SK-N-SH (cell line): Measurements from ENCODE around the gene NAPG. TPM values are rescaled to one million over a fixed set of nuclear protein-coding genes. Genes with fewer than 3 reads are reported as not detected.

Experiments used
- CTCF ChIA-PET: fragments of 300-600, 350-600 bp; formaldehyde crosslinking; extraction: SDS; loops from one replicate; lab custom pipeline; 2021; lab: Yijun Ruan, JAX
- POLR2A ChIA-PET: fragments of 350-600 bp; sonication (Branson Sonifier 250); formaldehyde crosslinking; extraction: SDS; loops from one replicate; lab custom pipeline; 2020; ENCODE audit warnings: antibody characterized with exemption, inconsistent platforms; lab: Yijun Ruan, JAX
- DNase-seq: peaks from one replicate; pipeline ENCODE4 v3.0.0; 2012
- H2AFZ ChIP-seq: fragments of 200-600 bp; sonication (generic); 2 replicates; pipeline ENCODE4 v1.8.1; 2016; ENCODE audit warnings: antibody characterized with exemption, mild to moderate bottlenecking, low read depth
- H3F3A ChIP-seq: fragments of 200-600 bp; sonication (generic); replicated peaks from 2 replicates; pipeline ENCODE3; 2016; ENCODE audit warnings: antibody characterized with exemption, mild to moderate bottlenecking; ENCODE audit not compliant: insufficient read depth
- H3K27ac ChIP-seq, 2 experiments: fragments of 200-500 bp in 1 of 2; fragments of 200-600 bp in 1 of 2; sonication (Bioruptor generic) in 1 of 2; sonication (generic), shearing (Covaris generic) in 1 of 2; 2 replicates each; pipeline versions ENCODE4 v1.5.1 to v1.6.1; 2014 to 2016; ENCODE audit warnings: low read depth in 2 of 2, inconsistent platforms in 1 of 2, low read length in 1 of 2, mild to moderate bottlenecking in 1 of 2, mixed read lengths in 1 of 2
- H3K27me3 ChIP-seq: fragments of 200-600 bp; sonication (generic), shearing (Covaris generic); 2 replicates; pipeline ENCODE4 v1.6.1; 2016; ENCODE audit warnings: mixed run types; ENCODE audit not compliant: insufficient read depth
- H3K36me3 ChIP-seq, 2 experiments: fragments of 200-500 bp in 1 of 2; fragments of 200-600 bp in 1 of 2; sonication (Bioruptor generic) in 1 of 2; sonication (generic) in 1 of 2; replicated peaks in 1 of 2; 2 replicates each; pipeline versions ENCODE3 to v1.5.1; 2014 to 2016; ENCODE audit warnings: low read length in 1 of 2, mild to moderate bottlenecking in 1 of 2; ENCODE audit not compliant: insufficient read depth in 2 of 2, control insufficient read depth in 1 of 2
- H3K4me1 ChIP-seq, 2 experiments: fragments of 200-500 bp in 1 of 2; fragments of 200-600 bp in 1 of 2; sonication (Bioruptor generic) in 1 of 2; sonication (generic), shearing (Covaris generic) in 1 of 2; 2 replicates each; pipeline versions ENCODE4 v1.5.1 to v1.6.1; 2014 to 2016; ENCODE audit warnings: low read depth in 1 of 2, low read length in 1 of 2, mixed run types in 1 of 2; ENCODE audit not compliant: insufficient read depth in 2 of 2, control insufficient read depth in 1 of 2
- H3K4me2 ChIP-seq: fragments of 200-600 bp; sonication (generic), shearing (Covaris generic); 2 replicates; pipeline ENCODE4 v1.6.1; 2017; ENCODE audit warnings: mixed run types
- H3K4me3 ChIP-seq, 2 experiments: fragments of 200-500 bp in 1 of 2; fragments of 200-600 bp in 1 of 2; sonication (Bioruptor generic) in 1 of 2; sonication (generic), shearing (Covaris generic) in 1 of 2; 2 replicates each; pipeline versions ENCODE4 v1.5.1 to v1.8.1; 2014 to 2016; ENCODE audit warnings: low read depth in 2 of 2, inconsistent platforms in 1 of 2, low read length in 1 of 2, mild to moderate bottlenecking in 1 of 2, mixed read lengths in 1 of 2, moderate library complexity in 1 of 2
- H3K79me2 ChIP-seq: fragments of 200-600 bp; sonication (generic); 2 replicates; pipeline ENCODE4 v1.8.1; 2017; ENCODE audit warnings: mild to moderate bottlenecking; ENCODE audit not compliant: insufficient read depth
- H3K9ac ChIP-seq: fragments of 200-600 bp; sonication (generic); 2 replicates; pipeline ENCODE4 v1.6.1; 2017; ENCODE audit warnings: mixed run types
- H3K9me2 ChIP-seq: fragments of 200-600 bp; sonication (generic); 2 replicates; pipeline ENCODE4 v1.6.1; 2017; ENCODE audit warnings: mixed run types
- H3K9me3 ChIP-seq: fragments of 200-600 bp; sonication (generic); 2 replicates; pipeline ENCODE4 v1.6.1; 2017; ENCODE audit warnings: mixed run types, mild to moderate bottlenecking, moderate library complexity
- H4K20me1 ChIP-seq: fragments of 200-600 bp; sonication (generic); 2 replicates; pipeline ENCODE4 v1.6.1; 2017; ENCODE audit warnings: mild to moderate bottlenecking, mixed run types; ENCODE audit not compliant: insufficient read depth
- CHD2 ChIP-seq: fragments of 150-350 bp; IDR thresholded peaks from 2 replicates; pipeline ENCODE4 v1.6.1; 2018; ENCODE audit warnings: low read length; ENCODE audit not compliant: partially characterized antibody
- ELF1 ChIP-seq: IDR thresholded peaks from 2 replicates; pipeline ENCODE4 v1.4.0; 2012
- FOSL2 ChIP-seq: IDR thresholded peaks from 2 replicates; pipeline ENCODE4 v1.4.0; 2012; ENCODE audit warnings: low read depth, mild to moderate bottlenecking, moderate library complexity, borderline replicate concordance
- FOXJ3 ChIP-seq: sonication (generic); formaldehyde crosslinking; IDR thresholded peaks from 2 replicates; pipeline ENCODE4 v1.5.1; 2020; ENCODE audit warnings: mild to moderate bottlenecking, missing genetic modification reagents
- FOXM1 ChIP-seq: IDR thresholded peaks from 2 replicates; pipeline ENCODE4 v1.4.0; 2012; ENCODE audit warnings: low read depth, mild to moderate bottlenecking
- GABPA ChIP-seq: IDR thresholded peaks from 2 replicates; pipeline ENCODE4 v1.4.0; 2012; ENCODE audit warnings: low read depth, mild to moderate bottlenecking
- GATA2 ChIP-seq: sonication (generic); formaldehyde crosslinking; IDR thresholded peaks from 2 replicates; pipeline ENCODE4 v1.5.0; 2020; ENCODE audit warnings: mild to moderate bottlenecking, missing genetic modification reagents
- JUND ChIP-seq: IDR thresholded peaks from 2 replicates; pipeline ENCODE4 v1.4.0; 2012
- MEF2A ChIP-seq: IDR thresholded peaks from 2 replicates; pipeline ENCODE4 v1.4.0; 2012; ENCODE audit warnings: low read depth, borderline replicate concordance
- MXI1 ChIP-seq: IDR thresholded peaks from 2 replicates; pipeline ENCODE4 v1.6.1; 2012; ENCODE audit warnings: mild to moderate bottlenecking, low read depth, low read length, improper control_type of control experiment
- NFIC ChIP-seq: IDR thresholded peaks from 2 replicates; pipeline ENCODE4 v1.4.0; 2012; ENCODE audit warnings: borderline replicate concordance
- RFX5 ChIP-seq: IDR thresholded peaks from 2 replicates; pipeline ENCODE4 v1.6.1; 2012; ENCODE audit warnings: mild to moderate bottlenecking, improper control_type of control experiment, low read length
- RXRA ChIP-seq: IDR thresholded peaks from 2 replicates; pipeline ENCODE4 v1.4.0; 2012; ENCODE audit warnings: low read depth, mild to moderate bottlenecking, borderline replicate concordance
- SMC3 ChIP-seq: IDR thresholded peaks from 2 replicates; pipeline ENCODE4 v1.6.1; 2012; ENCODE audit warnings: low read depth, low read length, improper control_type of control experiment
- TAF1 ChIP-seq: IDR thresholded peaks from 2 replicates; pipeline ENCODE4 v1.6.1; 2012; ENCODE audit warnings: low read depth, mild to moderate bottlenecking, low read length, moderate library complexity, borderline replicate concordance
- TCF12 ChIP-seq: IDR thresholded peaks from 2 replicates; pipeline ENCODE4 v1.4.0; 2012
- WGBS: methylation state at CpG from one replicate; pipeline ENCODE4 v1.1.6; 2017; ENCODE audit warnings: low lambda C conversion rate; 5-methylcytosine and 5-hydroxymethylcytosine counted together
- polyA plus RNA-seq, 3 experiments: library from polyadenylated mRNA; depleted of rRNA; stranded (reverse); fragments of >200 nt; gene quantifications; 2 replicates each; pipeline ENCODE4 v1.2.3, GENCODE V29; 2012
- TF ChIP-seq, protein P1 (sequence below): fragments of 150-350 bp; IDR thresholded peaks from 2 replicates; pipeline ENCODE4 v1.6.1; 2017; ENCODE audit warnings: antibody characterized with exemption, low read length, low read depth, borderline replicate concordance
- TF ChIP-seq, protein P2 (sequence below): IDR thresholded peaks from 2 replicates; pipeline ENCODE4 v1.4.0; 2012; ENCODE audit warnings: low read depth, borderline replicate concordance
- TF ChIP-seq, protein P3 (sequence below): fragments of 200-600 bp; sonication (generic); IDR thresholded peaks from 2 replicates; pipeline ENCODE4 v1.6.1; 2017; ENCODE audit warnings: antibody characterized with exemption, mild to moderate bottlenecking, moderate library complexity
- TF ChIP-seq, protein P4 (sequence below): fragments of 150-350 bp; IDR thresholded peaks from 2 replicates; pipeline ENCODE4 v1.6.1; 2016; ENCODE audit warnings: mild to moderate bottlenecking, low read depth, low read length

Gene NAPG
- polyA plus RNA-seq, 1 of the 3 experiments (the other 2 are of a cell fraction) = 9.2 TPM

DNA sequence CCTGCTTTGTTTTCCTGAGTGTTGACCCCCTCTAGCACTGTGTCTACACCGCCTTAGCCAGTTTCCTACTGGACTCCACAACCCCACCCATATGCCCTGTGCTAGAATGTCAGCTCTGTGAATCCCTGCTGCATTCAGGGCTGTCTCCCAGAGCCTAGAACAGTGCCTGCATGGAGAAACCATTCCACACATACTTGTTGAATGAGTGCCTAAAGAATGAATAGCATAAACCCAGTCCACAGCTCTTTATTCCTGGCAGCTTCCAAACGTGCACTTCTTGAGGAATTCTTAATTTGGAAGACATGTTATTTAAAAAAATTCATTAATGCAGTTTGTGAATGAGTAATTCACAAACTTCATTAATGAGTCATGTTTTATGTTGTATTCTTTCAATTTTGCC is 6.5 kb upstream of the NAPG start:
- ChIA-PET CTCF (interaction anchor here (0.8 to 6.6 kb wide), 33 partner anchors 9 to 559 kb away, joined by 3 to 210 read pairs (median 5); no protein-coding TSS in a partner anchor), POLR2A (no interaction called here)
- H3K27ac ChIP-seq = no peak overlapping the region
- H3K4me2 ChIP-seq = no peak overlapping the region
- no peak for DNase-seq
- 25% methylated on average over 2 of the region's 2 CpGs for WGBS
- H3K4me1 ChIP-seq = peaks cover 0 to 12% of the 10 kb centered on the region in 2 experiments; a peak in 3 of 4 replicates
- no peaks in the 10 kb centered on the region for H3K79me2 ChIP-seq
- no peak overlapping the region for H2AFZ ChIP-seq
- H3K4me3 ChIP-seq = peak overlapping the region in 1 of 2 experiments; percentile 37; a peak in 1 of 4 replicates
- TF ChIP-seq CHD2 (no peak), JUND (no peak), SMC3 (no peak), FOSL2 (no peak), MEF2A (no peak), MXI1 (no peak), TAF1 (no peak), RXRA (no peak), NFIC (no peak)
- TF ChIP-seq, protein P1, sequence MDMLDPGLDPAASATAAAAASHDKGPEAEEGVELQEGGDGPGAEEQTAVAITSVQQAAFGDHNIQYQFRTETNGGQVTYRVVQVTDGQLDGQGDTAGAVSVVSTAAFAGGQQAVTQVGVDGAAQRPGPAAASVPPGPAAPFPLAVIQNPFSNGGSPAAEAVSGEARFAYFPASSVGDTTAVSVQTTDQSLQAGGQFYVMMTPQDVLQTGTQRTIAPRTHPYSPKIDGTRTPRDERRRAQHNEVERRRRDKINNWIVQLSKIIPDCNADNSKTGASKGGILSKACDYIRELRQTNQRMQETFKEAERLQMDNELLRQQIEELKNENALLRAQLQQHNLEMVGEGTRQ = no peak
- no peaks in the 10 kb centered on the region for H3K9me2 ChIP-seq
- no peaks in the 10 kb centered on the region; the same call in 1 of the 2 replicates for H3K27me3 ChIP-seq
- no peaks in the 10 kb centered on the region for H3F3A ChIP-seq
- H3K9me3 ChIP-seq = no peaks in the 10 kb centered on the region
- H3K9ac ChIP-seq = no peak overlapping the region
- no peaks in the 10 kb centered on the region for H4K20me1 ChIP-seq
- H3K36me3 ChIP-seq = no peaks in the 10 kb centered on the region

DNA sequence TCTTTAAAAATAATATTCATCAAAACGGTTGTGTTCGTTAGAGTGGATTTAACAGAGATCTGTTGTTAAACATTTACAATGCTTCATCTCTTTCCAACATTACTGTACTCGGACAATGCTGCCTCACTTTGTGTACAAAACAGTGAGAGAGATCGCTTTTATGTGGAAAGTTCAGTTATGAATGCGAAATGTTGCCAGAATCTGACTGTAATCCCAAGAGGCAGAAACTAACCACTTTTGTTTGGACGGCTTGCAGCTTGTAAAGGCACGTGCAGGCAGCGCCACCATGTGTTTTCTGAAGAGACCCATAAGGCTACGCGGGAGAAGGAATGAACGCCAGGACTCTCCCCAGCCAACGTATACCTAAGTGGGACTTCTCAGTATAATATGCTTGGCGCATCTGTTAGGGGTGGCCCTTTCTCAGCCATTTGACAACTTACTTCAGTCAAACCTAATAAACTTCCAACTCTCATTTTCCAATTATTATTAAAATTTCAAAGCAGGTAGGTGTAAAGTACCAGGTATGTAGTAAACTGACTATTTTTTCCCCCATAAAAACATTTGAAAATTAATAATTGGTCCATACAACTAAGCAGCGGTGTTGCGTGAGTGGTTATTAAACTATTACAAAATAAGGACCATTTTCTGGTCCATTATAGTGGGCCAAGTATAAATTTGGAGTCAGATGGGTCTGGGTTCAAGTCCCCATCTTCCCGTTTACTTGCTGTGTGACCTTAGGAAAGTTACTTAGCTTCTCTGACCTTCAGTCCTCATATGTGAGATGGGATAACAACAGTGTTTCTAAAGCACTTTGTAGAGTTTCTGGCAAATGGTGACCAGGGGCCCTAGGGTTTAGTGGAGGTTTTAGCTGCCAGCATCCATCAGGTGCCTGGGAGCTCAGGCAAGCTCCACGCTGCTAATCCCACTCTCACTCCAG is 5.6 kb upstream of the NAPG start:
- Histone ChIP-seq H3K4me3 (peak overlapping the region in 1 of 2 experiments; percentile 37; a peak in 1 of 4 replicates), H4K20me1 (no peaks in the 10 kb centered on the region), H3K79me2 (no peaks in the 10 kb centered on the region), H3K36me3 (no peaks in the 10 kb centered on the region), H3K9me3 (no peaks in the 10 kb centered on the region), H3K27ac (no peak overlapping the region), H2AFZ (peak overlapping the region; percentile 23; the same call in 1 of the 2 replicates), H3K9me2 (no peaks in the 10 kb centered on the region), H3K9ac (no peak overlapping the region), H3F3A (no peaks in the 10 kb centered on the region), H3K4me1 (peaks cover 0 to 12% of the 10 kb centered on the region in 2 experiments; a peak in 3 of 4 replicates), H3K4me2 (no peak overlapping the region), H3K27me3 (no peaks in the 10 kb centered on the region; the same call in 1 of the 2 replicates)
- POLR2A ChIA-PET = no interaction called here
- CTCF ChIA-PET = interaction anchor here (0.7 to 6.6 kb wide), 28 partner anchors 9 to 560 kb away, joined by 3 to 210 read pairs (median 4); no protein-coding TSS in a partner anchor
- DNase-seq = peak; percentile 73
- WGBS = 25% methylated on average over 17 of the region's 17 CpGs
- TF ChIP-seq JUND (no peak), GATA2 (CRISPR knock-in tag) (no peak), FOXJ3 (CRISPR knock-in tag) (no peak), RFX5 (no peak), FOXM1 (no peak), MEF2A (no peak), TCF12 (no peak), GABPA (no peak), CHD2 (peak; percentile 30), ELF1 (no peak)
- TF ChIP-seq, protein P2, sequence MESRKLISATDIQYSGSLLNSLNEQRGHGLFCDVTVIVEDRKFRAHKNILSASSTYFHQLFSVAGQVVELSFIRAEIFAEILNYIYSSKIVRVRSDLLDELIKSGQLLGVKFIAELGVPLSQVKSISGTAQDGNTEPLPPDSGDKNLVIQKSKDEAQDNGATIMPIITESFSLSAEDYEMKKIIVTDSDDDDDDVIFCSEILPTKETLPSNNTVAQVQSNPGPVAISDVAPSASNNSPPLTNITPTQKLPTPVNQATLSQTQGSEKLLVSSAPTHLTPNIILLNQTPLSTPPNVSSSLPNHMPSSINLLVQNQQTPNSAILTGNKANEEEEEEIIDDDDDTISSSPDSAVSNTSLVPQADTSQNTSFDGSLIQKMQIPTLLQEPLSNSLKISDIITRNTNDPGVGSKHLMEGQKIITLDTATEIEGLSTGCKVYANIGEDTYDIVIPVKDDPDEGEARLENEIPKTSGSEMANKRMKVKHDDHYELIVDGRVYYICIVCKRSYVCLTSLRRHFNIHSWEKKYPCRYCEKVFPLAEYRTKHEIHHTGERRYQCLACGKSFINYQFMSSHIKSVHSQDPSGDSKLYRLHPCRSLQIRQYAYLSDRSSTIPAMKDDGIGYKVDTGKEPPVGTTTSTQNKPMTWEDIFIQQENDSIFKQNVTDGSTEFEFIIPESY = no peak
- TF ChIP-seq, protein P3, sequence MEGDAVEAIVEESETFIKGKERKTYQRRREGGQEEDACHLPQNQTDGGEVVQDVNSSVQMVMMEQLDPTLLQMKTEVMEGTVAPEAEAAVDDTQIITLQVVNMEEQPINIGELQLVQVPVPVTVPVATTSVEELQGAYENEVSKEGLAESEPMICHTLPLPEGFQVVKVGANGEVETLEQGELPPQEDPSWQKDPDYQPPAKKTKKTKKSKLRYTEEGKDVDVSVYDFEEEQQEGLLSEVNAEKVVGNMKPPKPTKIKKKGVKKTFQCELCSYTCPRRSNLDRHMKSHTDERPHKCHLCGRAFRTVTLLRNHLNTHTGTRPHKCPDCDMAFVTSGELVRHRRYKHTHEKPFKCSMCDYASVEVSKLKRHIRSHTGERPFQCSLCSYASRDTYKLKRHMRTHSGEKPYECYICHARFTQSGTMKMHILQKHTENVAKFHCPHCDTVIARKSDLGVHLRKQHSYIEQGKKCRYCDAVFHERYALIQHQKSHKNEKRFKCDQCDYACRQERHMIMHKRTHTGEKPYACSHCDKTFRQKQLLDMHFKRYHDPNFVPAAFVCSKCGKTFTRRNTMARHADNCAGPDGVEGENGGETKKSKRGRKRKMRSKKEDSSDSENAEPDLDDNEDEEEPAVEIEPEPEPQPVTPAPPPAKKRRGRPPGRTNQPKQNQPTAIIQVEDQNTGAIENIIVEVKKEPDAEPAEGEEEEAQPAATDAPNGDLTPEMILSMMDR = peak; percentile 88
- TF ChIP-seq, protein P4, sequence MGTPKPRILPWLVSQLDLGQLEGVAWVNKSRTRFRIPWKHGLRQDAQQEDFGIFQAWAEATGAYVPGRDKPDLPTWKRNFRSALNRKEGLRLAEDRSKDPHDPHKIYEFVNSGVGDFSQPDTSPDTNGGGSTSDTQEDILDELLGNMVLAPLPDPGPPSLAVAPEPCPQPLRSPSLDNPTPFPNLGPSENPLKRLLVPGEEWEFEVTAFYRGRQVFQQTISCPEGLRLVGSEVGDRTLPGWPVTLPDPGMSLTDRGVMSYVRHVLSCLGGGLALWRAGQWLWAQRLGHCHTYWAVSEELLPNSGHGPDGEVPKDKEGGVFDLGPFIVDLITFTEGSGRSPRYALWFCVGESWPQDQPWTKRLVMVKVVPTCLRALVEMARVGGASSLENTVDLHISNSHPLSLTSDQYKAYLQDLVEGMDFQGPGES = no peak
